Measurements from ENCODE around the gene GFM1. TPM values are rescaled to one million over a fixed set of nuclear protein-coding genes. Genes with fewer than 3 reads are reported as not detected.

Gene GFM1
- total and polyA plus RNA-seq, 2 of the 13 experiments (the other 11 are each of a cell fraction or from before 2014, with no cell fraction given), result 10.5 to 59.0 TPM

- no peak overlapping the region for H3K4me3 ChIP-seq (replicated peaks in 1 of 3; ENCODE audit: insufficient read depth in 1 of 3, low read depth in 2 of 3, low read length in 3 of 3)
- no peak overlapping the region for H2AFZ ChIP-seq (ENCODE audit: low read length)
- peaks cover 0 to 2% of the 10 kb centered on the region in 2 experiments; a peak in 2 of 5 replicates for H3K36me3 ChIP-seq (replicated peaks in 1 of 2; ENCODE audit: control insufficient read depth in 1 of 2, insufficient read depth in 2 of 2, low read length in 2 of 2)
- no peaks in the 10 kb centered on the region for H3K4me1 ChIP-seq (ENCODE audit: insufficient read depth, low read length)
- in situ Hi-C loops (cut with HindIII; ENCODE audit: extremely low pct_ligation_motif_present, low pct_unique_long_range_greater_than_20kb) (no loop called here), intact Hi-C loops (cut with micrococcal nuclease; ENCODE audit: unreplicated experiment) (no loop called here)
- no TSS peak for BruUV-seq (replicated peaks)
- H3K9me3 ChIP-seq (ENCODE audit: low read length), result no peaks in the 10 kb centered on the region
- H3K27me3 ChIP-seq (ENCODE audit: control insufficient read depth in 1 of 2, insufficient read depth in 2 of 2, low read length in 2 of 2), result no peaks in the 10 kb centered on the region
- no peak overlapping the region for H3K27ac ChIP-seq (ENCODE audit: extremely low read length, insufficient read depth, low read length)
- H3K9ac ChIP-seq (ENCODE audit: insufficient read depth, low read depth, low read length), result no peak overlapping the region
- H3K4me2 ChIP-seq (ENCODE audit: low read depth, low read length), result no peak overlapping the region
- ChIA-PET CTCF (ENCODE audit: low intra/inter-chr PET ratio, low total read pairs) (no interaction called here), POLR2A (no interaction called here)
- TF ChIP-seq ZNF225 (CRISPR knock-in tag; IDR thresholded peaks at IDR 0.05) (no peak), ZNF720 (CRISPR knock-in tag; IDR thresholded peaks at IDR 0.05) (no peak), ZC3H4 (CRISPR knock-in tag; IDR thresholded peaks at IDR 0.05; ENCODE audit: borderline replicate concordance) (no peak), SMAD3 (CRISPR knock-in tag; IDR thresholded peaks at IDR 0.05) (no peak), THAP11 (CRISPR knock-in tag; IDR thresholded peaks at IDR 0.05) (no peak), ZBTB1 (CRISPR knock-in tag; IDR thresholded peaks at IDR 0.05; ENCODE audit: borderline replicate concordance) (no peak), ZNF549 (CRISPR knock-in tag; IDR thresholded peaks at IDR 0.05) (no peak), MTF1 (CRISPR knock-in tag; IDR thresholded peaks at IDR 0.05) (no peak), SMARCE1 (IDR thresholded peaks at IDR 0.05; ENCODE audit: borderline replicate concordance) (no peak), MLLT10 (CRISPR knock-in tag; IDR thresholded peaks at IDR 0.05) (no peak)
- peaks cover 2% of the 10 kb centered on the region; the same call in 1 of the 2 replicates for H4K20me1 ChIP-seq (ENCODE audit: insufficient read depth, low read length)
- FAIRE-seq (no peak), ATAC-seq (no peak), DNase-seq (ENCODE audit: low spot score) (no peak)
- H3K79me2 ChIP-seq (ENCODE audit: insufficient read depth, low read length), result no peaks in the 10 kb centered on the region
Observed at GRCh38 chr3:158700559-158700958, 56.2 kb downstream of the GFM1 start.

DNA sequence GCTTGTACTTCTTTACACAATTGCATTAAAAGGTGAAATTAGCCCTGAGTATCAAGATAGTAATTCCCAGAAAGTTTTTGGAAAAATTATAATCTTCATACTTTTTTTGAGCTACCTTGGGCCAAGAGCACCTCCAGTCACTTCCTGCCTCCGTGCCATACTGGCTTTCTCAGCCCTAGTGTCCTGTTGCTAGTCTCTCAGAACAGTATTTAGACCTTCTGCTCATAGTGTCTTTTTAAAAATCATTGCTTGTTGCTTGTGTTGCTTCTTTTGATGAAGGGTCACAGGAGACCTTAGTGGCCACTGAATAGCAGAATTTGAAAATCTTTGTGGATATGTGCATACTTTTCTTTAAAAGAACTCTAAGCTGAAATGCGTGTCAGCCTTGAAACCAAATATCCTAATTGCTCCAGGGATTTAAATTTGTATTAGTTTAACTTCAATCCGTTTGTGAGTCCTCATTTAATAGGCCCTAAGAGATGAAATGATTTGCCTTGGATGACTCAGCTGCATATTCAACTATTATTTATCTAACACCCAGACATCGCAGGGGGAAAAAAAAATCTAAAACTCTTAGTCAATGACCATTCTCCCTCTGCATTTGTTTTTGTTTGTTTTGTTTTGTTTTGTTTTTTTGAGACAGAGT, 57.2 kb downstream of the GFM1 start:
- ATAC-seq, result no peak
- Histone ChIP-seq H4K20me1 (ENCODE audit: insufficient read depth, low read length) (peaks cover 2% of the 10 kb centered on the region; the same call in 1 of the 2 replicates), H3K9ac (ENCODE audit: insufficient read depth, low read depth, low read length) (no peak overlapping the region), H3K79me2 (ENCODE audit: insufficient read depth, low read length) (no peaks in the 10 kb centered on the region), H2AFZ (ENCODE audit: low read length) (no peak overlapping the region), H3K9me3 (ENCODE audit: low read length) (no peaks in the 10 kb centered on the region), H3K36me3 (replicated peaks in 1 of 2; ENCODE audit: control insufficient read depth in 1 of 2, insufficient read depth in 2 of 2, low read length in 2 of 2) (peaks cover 0 to 2% of the 10 kb centered on the region in 2 experiments; a peak in 2 of 5 replicates), H3K27me3 (ENCODE audit: control insufficient read depth in 1 of 2, insufficient read depth in 2 of 2, low read length in 2 of 2) (no peaks in the 10 kb centered on the region), H3K4me2 (ENCODE audit: low read depth, low read length) (no peak overlapping the region), H3K4me1 (ENCODE audit: insufficient read depth, low read length) (no peaks in the 10 kb centered on the region), H3K4me3 (replicated peaks in 1 of 3; ENCODE audit: insufficient read depth in 1 of 3, low read depth in 2 of 3, low read length in 3 of 3) (no peak overlapping the region), H3K27ac (ENCODE audit: extremely low read length, insufficient read depth, low read length) (no peak overlapping the region)
- no TSS peak for BruUV-seq (replicated peaks)
- FAIRE-seq, result no peak
- ChIA-PET CTCF (ENCODE audit: low intra/inter-chr PET ratio, low total read pairs) (no interaction called here), POLR2A (no interaction called here)
- TF ChIP-seq MAFF (IDR thresholded peaks at IDR 0.05; ENCODE audit: low read depth, low read length), result no peak
- TF ChIP-seq ZMYM4 (CRISPR knock-in tag; IDR thresholded peaks at IDR 0.05), result no peak
- TF ChIP-seq ZFP90 (CRISPR knock-in tag; IDR thresholded peaks at IDR 0.05; ENCODE audit: borderline replicate concordance), result no peak
- no peak for TF ChIP-seq CBX5 (CRISPR knock-in tag; IDR thresholded peaks at IDR 0.05; ENCODE audit: borderline replicate concordance)
- TF ChIP-seq ZNF552 (CRISPR knock-in tag; IDR thresholded peaks at IDR 0.05; ENCODE audit: borderline replicate concordance), result no peak
- TF ChIP-seq, protein P1, sequence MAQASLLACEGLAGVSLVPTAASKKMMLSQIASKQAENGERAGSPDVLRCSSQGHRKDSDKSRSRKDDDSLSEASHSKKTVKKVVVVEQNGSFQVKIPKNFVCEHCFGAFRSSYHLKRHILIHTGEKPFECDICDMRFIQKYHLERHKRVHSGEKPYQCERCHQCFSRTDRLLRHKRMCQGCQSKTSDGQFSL (CRISPR knock-in tag; IDR thresholded peaks at IDR 0.05), result no peak
- TF ChIP-seq RXRB (CRISPR knock-in tag; IDR thresholded peaks at IDR 0.05; ENCODE audit: borderline replicate concordance), result no peak
- TF ChIP-seq ZNF280D (CRISPR knock-in tag; IDR thresholded peaks at IDR 0.05), result no peak
- no peak for TF ChIP-seq ZMAT3 (CRISPR knock-in tag; conservative IDR thresholded peaks at IDR 0.05)
- 95% methylated on average over 4 of the region's 4 CpGs for WGBS (ENCODE audit: low lambda C conversion rate)
- intact Hi-C loops (cut with micrococcal nuclease; ENCODE audit: unreplicated experiment) (no loop called here), in situ Hi-C loops (cut with HindIII; ENCODE audit: extremely low pct_ligation_motif_present, low pct_unique_long_range_greater_than_20kb) (no loop called here)
- DNase-seq (ENCODE audit: low spot score), result no peak
